Breast epithelium (tissue), 4 donors: Measurements from ENCODE around the gene EVX1. TPM values are rescaled to one million over a fixed set of nuclear protein-coding genes. Genes with fewer than 3 reads are reported as not detected.
A peak's percentile ranks its signal among the peaks of the same experiment; 100 is the strongest.

Experiments used
- DNase-seq, 2 donors: peaks; one replicate each; pipeline ENCODE4 v3.0.0-alpha.2; 2019; ENCODE audit warnings: low spot score in 2 of 2
- H3K27ac ChIP-seq, 2 donors: fragments of 200-600 bp; sonication (generic) in 1 of 2; one replicate each; pipeline ENCODE4 v1.5.1; 2016 to 2019; ENCODE audit warnings: mild to moderate bottlenecking in 1 of 2
- H3K27me3 ChIP-seq, 2 donors: fragments of 200-600 bp; sonication (generic) in 1 of 2; one replicate each; pipeline versions ENCODE4 v1.5.1 to v1.6.0; 2017 to 2019; ENCODE audit warnings: control low read depth in 1 of 2, mild to moderate bottlenecking in 1 of 2
- H3K36me3 ChIP-seq: fragments of 200-600 bp; one replicate; pipeline ENCODE4 v1.5.1; 2019
- H3K4me1 ChIP-seq, 2 donors: fragments of 200-600 bp; sonication (generic); one replicate each; pipeline ENCODE4 v1.5.1; 2016 to 2019; ENCODE audit warnings: control low read depth in 1 of 2
- H3K4me3 ChIP-seq, 3 donors: fragments of 200-600 bp; sonication (generic); 1 replicate in 2 of 3; 2 replicates in 1 of 3; pipeline ENCODE4 v1.5.1; 2016 to 2019; ENCODE audit warnings: mild to moderate bottlenecking in 3 of 3, moderate library complexity in 2 of 3
- H3K9me3 ChIP-seq, 2 donors: fragments of 200-600 bp; sonication (generic) in 1 of 2; one replicate each; pipeline ENCODE4 v1.5.1; 2016 to 2019; ENCODE audit warnings: control low read depth in 1 of 2
- POLR2A ChIP-seq: fragments of 450-650 bp; IDR thresholded peaks from one replicate; pipeline ENCODE4 v1.6.1; 2016; ENCODE audit warnings: antibody characterized with exemption, mild to moderate bottlenecking, moderate library complexity
- POLR2AphosphoS5 ChIP-seq, 3 donors: sonication (generic); formaldehyde crosslinking; IDR thresholded peaks; one replicate each; pipeline ENCODE4 v1.6.1; 2017; ENCODE audit warnings: antibody characterized with exemption in 3 of 3
- intact Hi-C: fragments of 100-400 bp; cut with DNase I; formaldehyde crosslinking; loops from one replicate; pipeline ENCODE4 v1.15.1; 2023; ENCODE audit warnings: low total_unique reads
- total RNA-seq, 3 donors: library from RNA; depleted of rRNA; stranded (reverse); fragments of >200 nt; gene quantifications; one replicate each; pipeline ENCODE4 v1.1.0, GENCODE V29; 2016
- TF ChIP-seq, protein P1 (sequence below), 3 donors: fragments of 450-650 bp; IDR thresholded peaks; one replicate each; pipeline ENCODE4 v1.5.1; 2016 to 2017; ENCODE audit warnings: antibody characterized with exemption in 3 of 3, mild to moderate bottlenecking in 3 of 3, moderate library complexity in 3 of 3

EVX1 gene
- total RNA-seq, 3 donors from 2014 or later, result not detected

DNA sequence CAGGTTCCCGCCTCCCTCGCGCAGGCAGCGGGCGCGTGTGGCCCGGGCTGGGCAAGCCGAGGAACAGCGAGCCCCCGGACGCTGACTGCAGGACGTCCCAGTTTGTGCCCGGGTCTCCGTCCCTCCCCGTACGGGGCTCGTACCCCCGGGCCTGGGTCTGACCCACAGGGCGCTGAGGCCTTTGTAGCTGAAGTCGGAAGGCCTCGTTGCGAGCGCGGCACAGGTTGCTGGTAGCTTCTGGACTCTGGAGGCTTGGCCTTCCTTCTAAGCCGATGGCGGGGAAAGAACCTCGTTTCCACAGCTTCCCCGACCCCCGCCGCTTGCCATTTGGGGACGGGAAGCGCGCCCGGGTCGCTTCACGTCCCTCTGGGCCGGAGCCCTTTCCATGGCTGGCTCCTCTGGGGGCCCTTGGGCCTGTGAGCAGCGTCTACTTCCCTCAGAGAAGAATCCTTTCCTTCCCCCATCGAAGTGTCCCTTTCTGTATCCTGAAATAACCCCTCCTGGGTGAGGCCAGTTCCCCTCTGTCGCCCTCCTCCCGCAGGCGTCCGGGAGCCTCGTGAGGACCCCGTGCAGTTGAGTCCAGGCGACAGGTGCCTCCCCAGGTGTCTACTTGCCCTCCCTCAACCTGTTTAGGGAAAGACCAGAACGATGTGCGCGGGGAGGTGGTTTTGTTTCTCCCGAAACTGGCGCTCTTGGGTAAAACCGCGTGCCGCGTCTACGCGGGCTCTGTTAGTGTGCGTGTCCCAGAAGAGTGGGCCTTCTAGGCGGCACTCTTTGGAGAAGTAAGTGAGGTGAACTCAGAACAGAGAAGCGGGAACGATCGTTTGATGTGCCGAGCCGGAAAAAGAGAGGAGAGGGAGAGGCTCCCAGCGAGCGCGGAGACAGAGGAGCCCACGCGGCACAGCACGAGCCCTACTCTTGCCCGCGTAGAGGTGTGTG, 9.3 kb downstream of the EVX1 start:
- H3K9me3 ChIP-seq, result no peaks in the 10 kb centered on the region
- no peak for DNase-seq
- intact Hi-C loops, result no loop called here
- H3K4me3 ChIP-seq, result peak overlapping the region in 1 of 3 donors; percentile 43
- TF ChIP-seq POLR2AphosphoS5 (IDR thresholded peaks at IDR 0.05) (no peak), POLR2A (no peak)
- TF ChIP-seq, protein P1, sequence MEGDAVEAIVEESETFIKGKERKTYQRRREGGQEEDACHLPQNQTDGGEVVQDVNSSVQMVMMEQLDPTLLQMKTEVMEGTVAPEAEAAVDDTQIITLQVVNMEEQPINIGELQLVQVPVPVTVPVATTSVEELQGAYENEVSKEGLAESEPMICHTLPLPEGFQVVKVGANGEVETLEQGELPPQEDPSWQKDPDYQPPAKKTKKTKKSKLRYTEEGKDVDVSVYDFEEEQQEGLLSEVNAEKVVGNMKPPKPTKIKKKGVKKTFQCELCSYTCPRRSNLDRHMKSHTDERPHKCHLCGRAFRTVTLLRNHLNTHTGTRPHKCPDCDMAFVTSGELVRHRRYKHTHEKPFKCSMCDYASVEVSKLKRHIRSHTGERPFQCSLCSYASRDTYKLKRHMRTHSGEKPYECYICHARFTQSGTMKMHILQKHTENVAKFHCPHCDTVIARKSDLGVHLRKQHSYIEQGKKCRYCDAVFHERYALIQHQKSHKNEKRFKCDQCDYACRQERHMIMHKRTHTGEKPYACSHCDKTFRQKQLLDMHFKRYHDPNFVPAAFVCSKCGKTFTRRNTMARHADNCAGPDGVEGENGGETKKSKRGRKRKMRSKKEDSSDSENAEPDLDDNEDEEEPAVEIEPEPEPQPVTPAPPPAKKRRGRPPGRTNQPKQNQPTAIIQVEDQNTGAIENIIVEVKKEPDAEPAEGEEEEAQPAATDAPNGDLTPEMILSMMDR (IDR thresholded peaks at IDR 0.05), result no peak
- H3K27me3 ChIP-seq, result peaks cover 0 to 64% of the 10 kb centered on the region in 2 donors
- H3K4me1 ChIP-seq, result no peaks in the 10 kb centered on the region
- H3K36me3 ChIP-seq, result no peaks in the 10 kb centered on the region
- H3K27ac ChIP-seq, result no peak overlapping the region

DNA sequence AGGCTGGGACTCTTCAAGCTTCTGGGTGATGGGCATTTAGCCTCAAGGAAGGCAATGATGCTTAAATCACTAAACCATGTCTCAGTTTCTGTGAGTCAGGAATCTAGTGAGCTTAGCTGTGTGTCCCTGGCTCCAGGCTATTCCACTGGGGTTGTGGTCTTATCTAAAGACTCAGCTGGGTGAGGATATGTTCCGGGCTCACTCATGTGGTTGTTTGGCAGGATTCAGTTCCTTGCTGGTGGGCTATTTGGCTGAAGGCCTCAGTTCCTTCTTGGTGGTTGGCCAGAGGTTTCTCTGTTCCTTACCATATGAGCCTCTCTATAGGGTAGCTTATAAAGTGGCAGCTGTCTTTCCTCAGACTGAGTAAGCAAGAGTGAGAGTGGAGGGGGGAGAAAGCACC, 12.0 kb downstream of the EVX1 start:
- no peak overlapping the region for H3K27ac ChIP-seq
- no peaks in the 10 kb centered on the region for H3K9me3 ChIP-seq
- H3K27me3 ChIP-seq, result peaks cover 0 to 37% of the 10 kb centered on the region in 2 donors
- TF ChIP-seq, protein P1 (IDR thresholded peaks at IDR 0.05), result no peak
- TF ChIP-seq POLR2A (no peak), POLR2AphosphoS5 (IDR thresholded peaks at IDR 0.05) (no peak)
- H3K4me1 ChIP-seq, result no peaks in the 10 kb centered on the region
- DNase-seq, result no peak
- intact Hi-C loops, result no loop called here
- no peaks in the 10 kb centered on the region for H3K36me3 ChIP-seq
- H3K4me3 ChIP-seq, result no peak overlapping the region

DNA sequence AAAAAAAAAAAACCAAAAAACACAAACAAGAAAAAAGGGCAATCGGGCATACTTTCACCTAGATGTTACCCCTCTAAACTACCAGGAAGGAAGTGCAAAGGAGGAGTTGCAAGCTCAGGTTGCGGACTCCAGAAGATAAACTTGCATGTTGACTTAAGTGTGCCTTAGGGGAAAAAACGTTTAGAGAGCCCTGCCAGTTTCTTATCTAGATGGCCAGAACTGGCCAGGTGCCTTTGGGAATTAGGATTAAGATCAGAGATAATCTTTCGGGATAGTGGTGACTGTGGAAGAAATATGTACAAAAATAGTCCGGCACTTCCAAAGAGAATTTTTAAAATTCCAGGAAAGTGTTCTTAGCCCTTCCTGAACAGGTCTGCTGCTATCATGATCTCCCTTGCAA, 17.6 kb downstream of the EVX1 start:
- TF ChIP-seq, protein P1 (IDR thresholded peaks at IDR 0.05), result no peak
- TF ChIP-seq POLR2AphosphoS5 (IDR thresholded peaks at IDR 0.05) (no peak), POLR2A (no peak)
- DNase-seq, result no peak
- H3K27ac ChIP-seq, result no peak overlapping the region
- no peaks in the 10 kb centered on the region for H3K27me3 ChIP-seq
- H3K4me3 ChIP-seq, result no peak overlapping the region
- H3K9me3 ChIP-seq, result no peaks in the 10 kb centered on the region
- H3K36me3 ChIP-seq, result no peaks in the 10 kb centered on the region
- no peaks in the 10 kb centered on the region for H3K4me1 ChIP-seq
- intact Hi-C loops, result no loop called here

DNA sequence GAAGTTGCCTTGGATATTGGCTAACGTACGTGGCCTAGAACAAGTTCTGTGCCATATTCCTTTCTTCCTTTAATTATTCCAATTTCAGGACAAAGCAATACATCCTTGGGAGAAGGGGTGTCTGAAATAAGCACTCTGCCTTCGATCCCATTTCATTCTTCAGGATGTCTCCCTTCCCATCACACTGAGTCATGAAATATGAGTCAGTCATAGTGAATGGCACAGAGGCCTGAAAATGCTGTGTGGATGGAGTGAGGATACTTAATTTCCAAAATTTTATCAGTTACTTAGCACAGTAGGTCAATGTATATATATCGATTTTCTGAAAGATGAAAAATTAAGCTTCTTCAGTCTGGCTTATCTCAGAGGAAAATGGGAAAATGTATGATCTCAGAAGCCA, 19.5 kb downstream of the EVX1 start:
- intact Hi-C loops, result no loop called here
- DNase-seq, result no peak
- no peaks in the 10 kb centered on the region for H3K4me1 ChIP-seq

DNA sequence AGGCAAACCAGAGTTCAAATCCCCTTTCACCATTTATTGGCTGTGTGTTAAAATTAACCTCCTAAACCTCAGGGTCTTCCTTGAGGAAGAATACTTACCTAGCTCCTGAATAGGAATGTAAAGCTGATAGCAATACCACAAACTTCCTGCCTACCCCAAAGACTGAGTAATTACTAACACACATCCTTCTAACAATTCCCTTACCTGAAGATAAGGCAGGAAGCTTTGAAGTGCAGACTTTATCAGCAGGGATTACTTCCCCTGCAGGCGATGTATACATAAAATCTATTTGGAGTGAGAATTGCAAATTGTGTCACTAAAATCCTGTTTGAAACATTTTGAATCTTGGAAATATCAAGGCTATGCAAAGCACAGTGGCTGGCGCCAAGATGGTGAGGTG, 21.2 kb downstream of the EVX1 start:
- Histone ChIP-seq H3K27me3 (no peaks in the 10 kb centered on the region), H3K27ac (no peak overlapping the region), H3K36me3 (no peaks in the 10 kb centered on the region), H3K9me3 (no peaks in the 10 kb centered on the region), H3K4me1 (no peaks in the 10 kb centered on the region), H3K4me3 (no peak overlapping the region)
- DNase-seq, result no peak
- intact Hi-C loops, result no loop called here
- TF ChIP-seq, protein P1 (IDR thresholded peaks at IDR 0.05), result no peak
- TF ChIP-seq POLR2A (no peak), POLR2AphosphoS5 (IDR thresholded peaks at IDR 0.05) (no peak)

More for the DNA sequence above, 19.5 kb downstream of the EVX1 start:
- Histone ChIP-seq H3K27me3 (no peaks in the 10 kb centered on the region), H3K36me3 (no peaks in the 10 kb centered on the region), H3K4me3 (no peak overlapping the region), H3K27ac (no peak overlapping the region), H3K9me3 (no peaks in the 10 kb centered on the region)
- TF ChIP-seq, protein P1 (IDR thresholded peaks at IDR 0.05), result no peak
- TF ChIP-seq POLR2A, result no peak
- no peak for TF ChIP-seq POLR2AphosphoS5 (IDR thresholded peaks at IDR 0.05)
